Neuronal stem cell (in vitro differentiated cells): Measurements from ENCODE around the gene FLT1.
A peak's percentile ranks its signal among the peaks of the same experiment; 100 is the strongest.

Experiments used
- DNase-seq: peaks from one replicate; pipeline ENCODE4 v3.0.0-alpha.2; 2013; ENCODE audit warnings: low spot score
- H2AFZ ChIP-seq: one replicate; pipeline ENCODE4 v1.6.1; 2013; ENCODE audit warnings: mild to moderate bottlenecking, low read length, inconsistent platforms
- H2AK5ac ChIP-seq: 2 replicates; pipeline ENCODE4 v1.6.1; 2013; ENCODE audit warnings: low read depth, mild to moderate bottlenecking, inconsistent platforms, low read length, moderate library complexity, mixed read lengths
- H2BK120ac ChIP-seq: 2 replicates; pipeline ENCODE4 v1.6.1; 2013; ENCODE audit warnings: low read depth, mild to moderate bottlenecking, inconsistent platforms, low read length, moderate library complexity, mixed read lengths
- H2BK12ac ChIP-seq: one replicate; pipeline ENCODE4 v1.6.1; 2013; ENCODE audit warnings: low read length, inconsistent platforms
- H2BK15ac ChIP-seq: 2 replicates; pipeline ENCODE4 v1.6.1; 2013; ENCODE audit warnings: mild to moderate bottlenecking, low read length, inconsistent platforms, mixed read lengths
- H2BK5ac ChIP-seq: one replicate; pipeline ENCODE4 v1.6.1; 2013; ENCODE audit warnings: inconsistent platforms, mild to moderate bottlenecking, low read length, moderate library complexity
- H3K14ac ChIP-seq: one replicate; pipeline ENCODE4 v1.6.1; 2013; ENCODE audit warnings: low read length, inconsistent platforms
- H3K18ac ChIP-seq: 2 replicates; pipeline ENCODE4 v1.6.1; 2013; ENCODE audit warnings: low read length, inconsistent platforms
- H3K23ac ChIP-seq: 2 replicates; pipeline ENCODE4 v1.6.1; 2013; ENCODE audit warnings: low read depth, mild to moderate bottlenecking, mixed read lengths, low read length, inconsistent platforms; ENCODE audit not compliant: poor library complexity
- H3K27ac ChIP-seq: replicated peaks from 3 replicates; pipeline ENCODE4 v1.5.1; 2013; ENCODE audit warnings: low read length, inconsistent platforms
- H3K27me3 ChIP-seq, 3 experiments: 2 replicates each; pipeline ENCODE4 v1.6.1; 2013; ENCODE audit warnings: low read length in 3 of 3, mild to moderate bottlenecking in 2 of 3, inconsistent platforms in 1 of 3, low read depth in 1 of 3, mixed read lengths in 1 of 3, moderate library complexity in 1 of 3; ENCODE audit not compliant: control insufficient read depth in 3 of 3, insufficient read depth in 3 of 3
- H3K36me3 ChIP-seq, 2 donors: replicated peaks in 1 of 2; 2 replicates each; pipeline ENCODE4 v1.6.1; 2013; ENCODE audit warnings: low read length in 2 of 2; ENCODE audit not compliant: control insufficient read depth in 2 of 2, insufficient read depth in 2 of 2
- H3K4ac ChIP-seq: 2 replicates; pipeline ENCODE4 v1.6.1; 2013; ENCODE audit warnings: inconsistent platforms, mild to moderate bottlenecking, low read length, moderate library complexity
- H3K4me1 ChIP-seq, 2 donors: 1 replicate in 1 of 2; 2 replicates in 1 of 2; pipeline ENCODE4 v1.6.1; 2013; ENCODE audit warnings: low read length in 2 of 2, low read depth in 1 of 2; ENCODE audit not compliant: control insufficient read depth in 2 of 2, insufficient read depth in 1 of 2
- H3K4me2 ChIP-seq: one replicate; pipeline ENCODE4 v1.6.1; 2013; ENCODE audit warnings: mild to moderate bottlenecking, low read length, inconsistent platforms; ENCODE audit not compliant: insufficient read depth, poor library complexity, severe bottlenecking
- H3K4me3 ChIP-seq, 2 donors: 2 replicates each; pipeline ENCODE4 v1.5.1; 2013; ENCODE audit warnings: low read length in 2 of 2, mild to moderate bottlenecking in 2 of 2, inconsistent platforms in 1 of 2, moderate library complexity in 1 of 2
- H3K79me1 ChIP-seq: one replicate; pipeline ENCODE4 v1.6.1; 2013; ENCODE audit warnings: low read depth, mild to moderate bottlenecking, inconsistent platforms, low read length, moderate library complexity
- H3K9ac ChIP-seq: one replicate; pipeline ENCODE4 v1.6.1; 2013; ENCODE audit warnings: mild to moderate bottlenecking, low read depth, low read length, inconsistent platforms; ENCODE audit not compliant: poor library complexity
- H3K9me3 ChIP-seq, 2 donors: replicated peaks in 1 of 2; 2 replicates each; pipeline versions ENCODE3 to v1.6.1; 2013; ENCODE audit warnings: low read length in 2 of 2, mild to moderate bottlenecking in 2 of 2, inconsistent platforms in 1 of 2, low read depth in 1 of 2, mixed read lengths in 1 of 2, moderate library complexity in 1 of 2; ENCODE audit not compliant: control insufficient read depth in 2 of 2, insufficient read depth in 1 of 2
- H4K8ac ChIP-seq: one replicate; pipeline ENCODE4 v1.6.1; 2013; ENCODE audit warnings: low read depth, mild to moderate bottlenecking, inconsistent platforms, low read length, moderate library complexity
- H4K91ac ChIP-seq: one replicate; pipeline ENCODE4 v1.6.1; 2013; ENCODE audit warnings: low read length, low read depth, mild to moderate bottlenecking, inconsistent platforms; ENCODE audit not compliant: poor library complexity
- WGBS, 2 donors: extraction: QIAGEN DNeasy Blood & Tissue Kit; methylation state at CpG; one replicate each; pipeline ENCODE4 v1.1.7; 2013; ENCODE audit warnings: missing lambda C conversion rate in 2 of 2, mixed read lengths in 1 of 2; ENCODE audit not compliant: insufficient read length in 2 of 2, insufficient replicate concordance in 1 of 2; ENCODE audit errors: extremely low coverage in 2 of 2; 5-methylcytosine and 5-hydroxymethylcytosine counted together

FLT1 gene

GRCh38 chr13:28489524-28489931 lies 5.4 kb downstream of the FLT1 start:
- Histone ChIP-seq H4K91ac (no peak overlapping the region), H2BK12ac (no peak overlapping the region), H3K23ac (no peak overlapping the region), H2AK5ac (no peak overlapping the region), H3K9ac (no peak overlapping the region), H2BK5ac (no peak overlapping the region), H2BK15ac (no peak overlapping the region), H4K8ac (no peak overlapping the region), H3K4me1 (peaks cover 0 to 6% of the 10 kb centered on the region in 2 donors), H3K4ac (no peak overlapping the region), H3K79me1 (no peaks in the 10 kb centered on the region), H3K4me3 (no peak overlapping the region), H2BK120ac (no peak overlapping the region), H3K14ac (no peak overlapping the region), H3K27me3 (peaks cover 9 to 71% (median 19%) of the 10 kb centered on the region in 3 experiments), H3K4me2 (no peak overlapping the region), H2AFZ (no peak overlapping the region), H3K18ac (no peak overlapping the region), H3K27ac (no peak overlapping the region), H3K36me3 (no peaks in the 10 kb centered on the region), H3K9me3 (no peaks in the 10 kb centered on the region)
- WGBS, 2 donors, result no CpG with 5 or more reads among the region's 5 CpGs
- no peak for DNase-seq

DNA sequence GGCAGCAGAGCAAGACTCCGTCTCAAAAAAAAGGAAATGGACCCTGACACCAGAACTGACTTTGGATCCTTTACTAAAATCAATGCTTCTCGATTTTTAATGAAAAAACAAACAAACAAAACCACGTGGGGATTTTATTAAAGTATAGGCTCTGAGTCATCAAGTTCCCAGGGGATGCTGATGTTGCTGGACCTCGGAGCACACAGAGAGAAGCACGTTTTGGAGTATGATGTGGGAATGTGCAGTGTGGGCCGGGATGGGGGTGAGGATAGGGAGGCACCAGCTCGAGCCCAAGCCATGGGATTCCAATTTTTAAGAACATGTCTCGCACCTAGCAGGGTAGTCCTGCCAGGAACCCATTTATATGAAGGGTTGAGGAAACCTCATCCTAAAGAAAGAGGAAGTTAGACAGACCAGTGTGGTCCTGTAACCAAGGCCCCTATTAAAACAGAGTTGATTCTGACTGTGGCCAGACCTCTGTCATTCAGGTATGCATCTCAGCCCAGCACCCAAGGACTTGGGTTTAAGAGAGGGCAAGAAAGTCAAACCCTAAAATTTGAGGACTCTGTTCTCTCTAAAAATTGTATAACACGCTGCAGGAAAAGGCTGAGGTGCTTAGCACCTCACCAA lies 6.4 kb downstream of the FLT1 start:
- Histone ChIP-seq H2BK12ac (no peak overlapping the region), H3K18ac (no peak overlapping the region), H3K36me3 (no peaks in the 10 kb centered on the region), H4K91ac (no peak overlapping the region), H3K27ac (no peak overlapping the region), H2BK120ac (no peak overlapping the region), H2BK15ac (no peak overlapping the region), H3K4me1 (no peaks in the 10 kb centered on the region), H3K9me3 (no peaks in the 10 kb centered on the region), H3K4me2 (no peak overlapping the region), H2AK5ac (no peak overlapping the region), H3K14ac (no peak overlapping the region), H3K4me3 (no peak overlapping the region), H3K4ac (no peak overlapping the region), H3K79me1 (no peaks in the 10 kb centered on the region), H2BK5ac (no peak overlapping the region), H3K27me3 (peaks cover 0 to 65% (median 9%) of the 10 kb centered on the region in 3 experiments), H3K9ac (no peak overlapping the region), H3K23ac (no peak overlapping the region), H2AFZ (no peak overlapping the region), H4K8ac (no peak overlapping the region)
- DNase-seq, result no peak
- WGBS, 2 donors, result no CpG with 5 or more reads among the region's 9 CpGs

DNA sequence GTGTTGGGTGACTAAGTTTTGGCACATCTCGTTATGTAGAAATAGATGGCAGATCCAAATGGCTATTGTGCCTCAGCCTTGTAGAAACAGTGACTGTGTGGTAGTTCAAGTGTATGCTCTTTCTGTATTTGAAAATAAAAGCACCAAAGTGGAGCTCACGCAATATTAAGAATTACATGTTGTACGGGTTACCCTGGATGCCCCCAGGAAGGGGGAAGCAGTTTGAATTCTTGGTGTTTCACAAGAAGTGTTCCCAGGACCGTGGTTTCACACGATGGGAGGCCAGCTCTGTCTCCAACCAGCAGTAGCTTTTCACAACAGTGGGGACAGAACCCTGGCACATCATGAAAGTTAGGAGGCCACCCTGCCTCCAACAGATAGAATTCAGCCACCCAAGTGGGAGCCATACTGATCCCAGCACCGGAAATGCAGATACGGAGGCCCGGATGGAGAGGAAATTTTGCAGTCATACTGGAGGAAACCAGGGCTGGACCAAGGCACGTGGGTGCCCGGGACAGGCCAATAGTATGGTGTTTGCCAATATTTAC lies 8.9 kb downstream of the FLT1 start:
- H3K4ac ChIP-seq, result no peak overlapping the region

GRCh38 chr13:28485551-28485950 lies 9.4 kb downstream of the FLT1 start:
- H4K91ac ChIP-seq, result no peak overlapping the region
- no CpG with 5 or more reads among the region's 7 CpGs for WGBS, 2 donors

More for the DNA sequence above, 8.9 kb downstream of the FLT1 start:
- Histone ChIP-seq H3K9ac (no peak overlapping the region), H2BK120ac (no peak overlapping the region), H3K4me2 (no peak overlapping the region), H2BK12ac (no peak overlapping the region), H3K79me1 (no peaks in the 10 kb centered on the region), H2AK5ac (no peak overlapping the region), H4K91ac (no peak overlapping the region), H4K8ac (no peak overlapping the region), H3K36me3 (no peaks in the 10 kb centered on the region), H2AFZ (no peak overlapping the region), H3K27me3 (peaks cover 0 to 41% (median 0%) of the 10 kb centered on the region in 3 experiments), H3K4me1 (no peaks in the 10 kb centered on the region), H3K23ac (no peak overlapping the region), H3K4me3 (no peak overlapping the region), H3K18ac (no peak overlapping the region), H3K27ac (no peak overlapping the region), H3K9me3 (no peaks in the 10 kb centered on the region), H3K14ac (no peak overlapping the region), H2BK5ac (no peak overlapping the region), H2BK15ac (no peak overlapping the region)
- no peak for DNase-seq
- no CpG with 5 or more reads among the region's 10 CpGs for WGBS, 2 donors

More at GRCh38 chr13:28485551-28485950, 9.4 kb downstream of the FLT1 start:
- H3K14ac ChIP-seq, result no peak overlapping the region
- no peak overlapping the region for H2BK15ac ChIP-seq
- no peak overlapping the region for H3K9ac ChIP-seq
- no peak overlapping the region for H3K23ac ChIP-seq
- no peak overlapping the region for H2BK120ac ChIP-seq
- H4K8ac ChIP-seq, result no peak overlapping the region
- no peaks in the 10 kb centered on the region for H3K79me1 ChIP-seq
- no peak overlapping the region for H3K27ac ChIP-seq
- H3K18ac ChIP-seq, result peak overlapping the region; percentile 20
- H3K9me3 ChIP-seq, result no peaks in the 10 kb centered on the region
- no peak overlapping the region for H3K4ac ChIP-seq
- no peak overlapping the region for H3K4me2 ChIP-seq
- DNase-seq, result no peak
- H2AK5ac ChIP-seq, result no peak overlapping the region
- H2BK12ac ChIP-seq, result no peak overlapping the region
- no peak overlapping the region for H2BK5ac ChIP-seq
- peaks cover 0 to 36% (median 0%) of the 10 kb centered on the region in 3 experiments for H3K27me3 ChIP-seq
- no peaks in the 10 kb centered on the region for H3K4me1 ChIP-seq
- no peak overlapping the region for H2AFZ ChIP-seq
- H3K36me3 ChIP-seq, result no peaks in the 10 kb centered on the region
- no peak overlapping the region for H3K4me3 ChIP-seq
